Cerebellar nuclear complex (tissue), 1 donor: ENCODE results near the gene CRYGN.

ENCODE experiments used
- DNase-seq, 2 experiments: peaks; one replicate each; lab custom pipeline; 2025; lab: John Stamatoyannopoulos, UW

CRYGN gene

GRCh38 chr7:151438864-151439601, 908 bp downstream of the CRYGN start:
- DNase-seq, result no peak

GRCh38 chr7:151437866-151438516, 1.9 kb downstream of the CRYGN start:
- DNase-seq, result no peak

GRCh38 chr7:151437159-151437553, 2.8 kb downstream of the CRYGN start:
- no peak for DNase-seq

GRCh38 chr7:151436446-151437158, 3.3 kb downstream of the CRYGN start:
- DNase-seq, result no peak

- no peak for DNase-seq
Measured at GRCh38 chr7:151435971-151436370, 4.0 kb downstream of the CRYGN start.

GRCh38 chr7:151435103-151435916, 4.6 kb downstream of the CRYGN start:
- DNase-seq, result no peak

GRCh38 chr7:151434549-151434948, 5.4 kb downstream of the CRYGN start:
- no peak for DNase-seq

GRCh38 chr7:151433721-151434400, 6.1 kb downstream of the CRYGN start:
- DNase-seq, result no peak

GRCh38 chr7:151432658-151433521, 7.1 kb downstream of the CRYGN start:
- no peak for DNase-seq

- no peak for DNase-seq
Measured at GRCh38 chr7:151431768-151432311, 8.1 kb downstream of the CRYGN start.

- no peak for DNase-seq
Measured at GRCh38 chr7:151431281-151431767, 8.6 kb downstream of the CRYGN start.

- DNase-seq, result no peak
Measured at GRCh38 chr7:151430391-151431205, 9.3 kb downstream of the CRYGN start.

- DNase-seq, result no peak
Measured at GRCh38 chr7:151429560-151430331, 10.2 kb downstream of the CRYGN start.

GRCh38 chr7:151429237-151429559, 10.7 kb downstream of the CRYGN start:
- DNase-seq, result no peak

- no peak for DNase-seq
Measured at GRCh38 chr7:151428378-151429236, 11.3 kb downstream of the CRYGN start.

GRCh38 chr7:151427705-151428377, 12.1 kb downstream of the CRYGN start:
- DNase-seq, result no peak
